SK-N-SH treated with all-trans-retinoic acid at 6 μM for 48 hours (cell line): ENCODE data around the gene PRKACG.

Experiments
- BACH2 ChIP-seq: fragments of 250-450 bp; sonication (Bioruptor Pico); IDR thresholded peaks from 2 replicates; pipeline ENCODE4 v1.9.0; 2021; ENCODE audit warnings: mild to moderate bottlenecking, borderline replicate concordance
- CSDC2 ChIP-seq: fragments of 250-450 bp; sonication (Bioruptor Pico); IDR thresholded peaks from 2 replicates; pipeline ENCODE4 v1.5.0; 2020; ENCODE audit warnings: mild to moderate bottlenecking, moderate library complexity
- TCF4 ChIP-seq: fragments of 250-450 bp; sonication (Bioruptor Pico); IDR thresholded peaks from 2 replicates; pipeline ENCODE4 v1.8.0; 2021; ENCODE audit warnings: mild to moderate bottlenecking, moderate library complexity, borderline replicate concordance
- ZFP30 ChIP-seq: fragments of 450-650 bp; formaldehyde crosslinking; IDR thresholded peaks from 2 replicates; pipeline ENCODE4 v1.5.0; 2022; ENCODE audit warnings: mild to moderate bottlenecking, moderate library complexity
- ZNF565 ChIP-seq: fragments of 450-650 bp; formaldehyde crosslinking; conservative IDR thresholded peaks from 2 replicates; pipeline ENCODE4 v1.5.0; 2020; ENCODE audit warnings: low read depth, mild to moderate bottlenecking, moderate library complexity

DNA sequence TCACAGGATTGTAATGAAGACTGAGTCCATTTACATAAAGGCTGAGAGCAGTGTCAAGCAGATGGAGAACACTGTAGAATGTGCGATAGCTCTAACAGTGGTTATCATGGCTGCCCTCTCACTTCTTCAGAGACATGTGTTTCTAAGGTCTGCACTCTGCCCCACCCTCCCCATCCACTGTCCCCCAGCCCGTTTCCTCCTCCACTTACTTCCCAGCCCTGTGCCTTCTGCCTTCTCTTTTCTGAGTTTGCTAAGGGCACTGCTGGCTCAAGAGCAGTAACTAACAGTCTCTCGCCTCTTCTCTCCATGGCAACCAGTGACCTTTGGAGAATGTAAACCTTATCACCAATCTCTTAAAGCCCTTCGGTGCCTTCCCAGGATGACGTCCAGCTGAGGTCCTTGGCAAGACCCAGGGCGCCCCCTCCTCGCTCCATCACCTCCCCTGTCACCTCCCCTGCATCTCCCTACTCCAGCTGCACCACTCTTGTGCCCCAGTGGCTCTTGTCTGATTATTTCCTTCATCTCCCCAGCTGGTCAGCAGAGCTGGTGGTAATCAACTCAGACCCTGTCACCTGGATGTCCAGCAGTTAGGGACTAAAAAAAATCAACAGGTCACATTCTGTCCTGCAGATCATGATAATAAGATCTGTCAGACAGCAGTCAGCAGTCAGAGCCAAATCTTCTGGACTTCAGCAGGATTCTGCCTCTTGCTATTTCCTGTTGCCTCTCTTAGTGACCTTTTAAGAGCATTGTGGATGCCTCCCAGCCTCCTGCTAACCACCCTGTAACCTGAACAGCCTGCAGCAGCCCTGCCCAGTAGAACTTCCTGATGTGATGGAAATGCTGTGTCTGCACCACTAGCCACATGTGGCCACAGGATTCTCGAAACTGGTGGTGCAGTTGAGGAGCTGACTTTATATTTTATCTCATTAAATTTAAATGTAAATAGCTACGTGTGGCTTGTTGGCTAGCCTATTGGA, 30.6 kb upstream of the PRKACG start:
- TF ChIP-seq CSDC2 (CRISPR knock-in tag): no peak
- no peak for TF ChIP-seq ZNF565
- no peak for TF ChIP-seq BACH2
- no peak for TF ChIP-seq TCF4 (CRISPR knock-in tag)
- no peak for TF ChIP-seq ZFP30
